Left hindlimb (tissue), 1 donor: ENCODE data around the gene TKT.
A peak's percentile ranks its signal among the peaks of the same experiment; 100 is the strongest.

Experiments
- DNase-seq: peaks from one replicate; pipeline ENCODE4 v3.0.0-alpha.2; 2018

Gene TKT

GRCh38 chr3:53223541-53223966, 32.3 kb downstream of the TKT start:
- DNase-seq = no peak

DNA sequence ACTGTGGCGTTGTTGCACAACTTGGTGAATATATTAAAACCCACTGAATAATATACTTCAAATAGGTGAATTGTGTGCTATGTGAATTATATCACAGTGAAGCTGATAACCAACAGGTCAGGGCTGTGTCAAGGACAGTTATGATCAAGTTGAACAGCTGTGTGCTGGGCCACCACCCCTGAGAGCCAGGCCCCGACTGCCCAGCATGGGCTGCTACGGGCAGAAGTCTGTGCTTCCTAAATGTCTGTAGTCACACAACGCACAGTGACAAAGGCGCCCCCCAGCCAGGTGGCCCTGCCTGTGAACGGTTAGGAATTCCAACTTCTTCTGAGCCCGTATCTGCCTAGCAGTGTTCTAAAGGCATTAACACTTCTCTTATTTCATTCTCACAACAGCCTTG, 32.8 kb downstream of the TKT start:
- DNase-seq = no peak

- no peak for DNase-seq
Measured at GRCh38 chr3:53222183-53222901, 33.5 kb downstream of the TKT start.

DNA sequence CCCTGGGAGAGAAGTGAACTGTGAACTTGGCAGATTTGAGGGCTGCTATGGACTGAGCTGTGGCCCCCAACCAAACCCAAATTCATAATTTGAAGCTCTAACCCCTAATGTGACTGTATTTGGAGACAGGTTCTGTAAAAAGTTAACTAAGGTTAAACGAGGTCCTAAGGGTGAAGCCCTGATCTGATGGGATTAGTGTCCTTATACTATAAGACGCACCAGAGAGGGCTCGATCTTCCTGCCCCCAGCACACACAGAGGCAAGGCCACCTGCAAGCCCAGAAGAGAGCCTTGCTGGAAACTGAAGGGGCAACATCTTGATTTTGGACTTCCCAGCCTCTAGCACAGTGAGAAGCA, 34.0 kb downstream of the TKT start:
- no peak for DNase-seq

- no peak for DNase-seq
Measured at GRCh38 chr3:53221345-53221744, 34.5 kb downstream of the TKT start.

- DNase-seq = peak; percentile 72
Measured at GRCh38 chr3:53219895-53220483, 35.8 kb downstream of the TKT start.

- no peak for DNase-seq
Measured at GRCh38 chr3:53218131-53218530, 37.7 kb downstream of the TKT start.

- DNase-seq = no peak
Measured at GRCh38 chr3:53217175-53217574, 38.6 kb downstream of the TKT start.

- no peak for DNase-seq
Measured at GRCh38 chr3:53216723-53217122, 39.1 kb downstream of the TKT start.

- DNase-seq = no peak
Measured at GRCh38 chr3:53215816-53216215, 40.0 kb downstream of the TKT start.

DNA sequence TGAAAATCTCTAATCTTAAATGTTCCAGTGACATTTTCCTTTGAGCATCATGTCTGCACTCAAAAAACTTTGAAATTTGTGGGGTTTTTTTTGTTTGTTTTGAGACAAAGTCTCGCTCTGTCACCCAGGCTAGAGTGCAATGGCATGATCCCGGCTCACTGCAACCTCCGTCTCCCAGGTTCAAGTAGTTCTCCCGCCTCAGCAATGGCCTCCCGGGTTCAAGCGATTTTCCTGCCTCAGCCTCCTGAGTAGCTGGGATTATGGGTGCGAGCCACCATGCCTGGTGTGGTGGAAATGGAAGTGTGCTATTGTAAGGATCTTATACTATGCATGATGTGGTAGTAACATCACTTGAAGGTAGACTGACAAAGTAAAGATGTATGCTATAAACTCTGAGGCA, 42.5 kb downstream of the TKT start:
- DNase-seq = no peak

- DNase-seq = no peak
Measured at GRCh38 chr3:53211706-53212702, 43.8 kb downstream of the TKT start.

- no peak for DNase-seq
Measured at GRCh38 chr3:53202331-53203015, 53.3 kb downstream of the TKT start.

- no peak for DNase-seq
Measured at GRCh38 chr3:53200501-53201498, 55.0 kb downstream of the TKT start.

- no peak for DNase-seq
Measured at GRCh38 chr3:53199834-53200233, 56.0 kb downstream of the TKT start.

DNA sequence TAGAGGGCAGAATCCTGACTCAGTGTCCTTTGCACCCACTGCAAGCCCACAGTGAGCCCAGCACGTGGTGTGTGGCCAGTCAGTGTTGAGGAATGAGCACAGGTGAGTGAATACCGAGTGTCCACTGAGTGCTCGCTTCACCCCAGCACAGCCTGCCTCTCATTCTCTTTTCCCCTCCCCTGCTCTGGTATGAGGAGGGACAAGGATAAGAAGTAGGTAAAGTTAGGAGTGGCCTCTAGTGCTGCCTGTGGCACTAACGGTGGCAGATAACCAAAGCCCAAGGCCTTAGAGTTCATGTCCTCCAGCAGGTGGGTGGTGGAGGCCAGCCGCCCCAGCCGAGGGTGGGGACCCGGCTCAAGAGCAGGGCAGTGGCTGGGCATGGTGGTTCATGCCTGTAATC, 56.8 kb downstream of the TKT start:
- DNase-seq = no peak

DNA sequence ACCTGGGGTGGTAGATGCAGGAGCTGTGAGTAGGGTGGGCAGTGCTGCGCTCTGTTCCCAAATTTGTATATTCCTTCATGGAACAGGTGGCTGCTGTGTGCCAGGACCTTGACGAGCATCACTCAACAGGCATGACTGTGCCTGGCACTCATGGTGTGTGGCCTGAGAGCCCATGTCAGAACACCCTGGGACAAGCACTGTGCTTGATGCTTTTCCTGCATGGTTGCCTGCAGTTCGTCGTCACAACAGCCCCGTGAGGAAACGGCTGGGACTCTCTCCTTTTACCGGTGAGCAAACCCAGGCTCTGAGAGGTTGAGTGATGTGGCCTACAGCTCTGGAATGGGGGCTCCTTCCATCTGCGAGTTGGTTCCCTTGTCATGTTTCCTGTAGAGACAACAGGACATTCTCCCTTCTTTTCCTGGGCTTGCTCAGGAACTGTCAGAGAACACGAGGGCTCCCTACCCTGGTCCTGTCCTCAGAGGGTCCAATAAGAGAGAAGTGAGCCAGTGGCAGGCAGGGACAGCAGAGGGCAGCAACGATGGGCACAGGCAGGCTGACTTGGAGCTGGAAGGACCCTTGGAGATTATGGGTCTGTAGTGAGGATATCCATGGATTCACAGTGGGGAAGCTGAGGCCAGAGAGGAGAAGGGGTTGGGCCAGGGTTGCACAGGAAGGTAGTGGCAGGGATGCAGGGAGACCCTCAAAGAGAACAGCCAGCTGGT, 57.4 kb downstream of the TKT start:
- no peak for DNase-seq

GRCh38 chr3:53196575-53197407, 59.0 kb downstream of the TKT start:
- no peak for DNase-seq

DNA sequence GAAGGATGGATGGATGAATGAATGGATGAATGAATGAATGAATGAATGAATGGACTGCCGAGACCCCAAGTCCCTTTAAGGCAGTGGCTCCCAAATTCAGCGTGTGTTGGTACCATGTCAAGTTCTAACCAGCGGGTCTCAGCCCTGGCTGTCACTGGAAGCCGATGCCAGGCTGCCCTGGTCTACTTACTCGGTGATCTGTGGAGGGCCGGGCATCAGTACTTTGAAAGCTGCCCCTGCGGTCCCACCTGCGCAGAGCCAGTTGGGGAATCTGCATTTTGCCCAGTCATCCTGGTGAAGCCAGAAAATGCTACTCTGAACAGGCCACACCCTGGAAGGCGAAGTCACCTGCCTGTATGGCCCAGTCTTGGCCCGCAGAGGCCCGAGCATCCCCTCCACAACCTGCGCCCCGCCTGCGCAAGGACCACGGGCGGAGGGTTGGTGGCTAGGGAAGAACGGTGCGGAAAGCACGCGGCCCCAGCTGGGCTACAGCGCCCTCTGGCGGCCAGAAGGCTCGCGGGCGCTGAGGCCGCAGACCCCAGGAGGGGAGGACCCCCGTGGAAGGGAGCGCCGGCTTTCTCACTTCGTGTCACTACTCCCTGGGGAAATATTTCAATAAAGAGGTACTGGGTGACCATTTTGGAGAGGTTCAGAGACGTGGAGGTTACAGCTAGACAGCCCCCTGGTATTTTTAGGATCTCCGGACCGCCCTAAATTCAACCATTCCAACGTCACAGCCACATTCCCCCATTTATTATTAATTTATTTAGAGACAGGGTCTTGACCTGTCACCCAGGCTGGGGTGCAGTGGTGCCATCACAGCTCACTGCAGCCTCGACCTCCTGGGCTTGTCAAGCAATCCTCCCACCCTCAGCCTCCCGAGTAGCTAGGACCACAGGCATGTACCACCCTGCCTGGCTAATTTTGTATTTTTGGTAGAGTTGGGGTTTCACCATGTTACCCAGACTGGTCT, 59.9 kb downstream of the TKT start:
- DNase-seq = peak; percentile 61
